Duodenal mucosa (tissue), 2 donors: ENCODE data around the gene ARSB.
"Not testable (repeated sequence)": the region's sequence is repeated elsewhere in the genome, so short reads cannot be mapped to it uniquely, and the experiment has no call there.

Source experiments
- H3K27ac ChIP-seq: one replicate; pipeline ENCODE4 v1.7.0; 2013; ENCODE audit warnings: low read depth, low read length
- H3K27me3 ChIP-seq, 2 donors: one replicate each; pipeline ENCODE4 v1.7.0; 2013; ENCODE audit warnings: low read length in 2 of 2, control low read depth in 1 of 2; ENCODE audit not compliant: insufficient read depth in 2 of 2, control insufficient read depth in 1 of 2
- H3K36me3 ChIP-seq, 2 donors: one replicate each; pipeline ENCODE4 v1.7.0; 2013; ENCODE audit warnings: low read length in 2 of 2, control low read depth in 1 of 2; ENCODE audit not compliant: insufficient read depth in 2 of 2, control insufficient read depth in 1 of 2
- H3K4me1 ChIP-seq, 2 donors: one replicate each; pipeline ENCODE4 v1.7.0; 2013; ENCODE audit warnings: low read length in 2 of 2, control low read depth in 1 of 2; ENCODE audit not compliant: insufficient read depth in 2 of 2, control insufficient read depth in 1 of 2
- H3K4me3 ChIP-seq, 2 donors: one replicate each; pipeline ENCODE4 v1.7.0; 2013; ENCODE audit warnings: low read length in 2 of 2, low read depth in 1 of 2
- H3K9ac ChIP-seq, 2 donors: one replicate each; pipeline ENCODE4 v1.7.0; 2013; ENCODE audit warnings: low read length in 2 of 2, low read depth in 1 of 2
- H3K9me3 ChIP-seq, 2 donors: one replicate each; pipeline ENCODE4 v1.7.0; 2013; ENCODE audit warnings: low read length in 2 of 2, control low read depth in 1 of 2; ENCODE audit not compliant: control insufficient read depth in 1 of 2

The ARSB gene

GRCh38 chr5:78732721-78733120 lies 252.4 kb downstream of the ARSB start:
- H3K4me1 ChIP-seq, H3K9ac ChIP-seq, H3K27me3 ChIP-seq, H3K36me3 ChIP-seq, H3K4me3 ChIP-seq, H3K27ac ChIP-seq, H3K9me3 ChIP-seq: not testable (repeated sequence)

GRCh38 chr5:78731884-78732283 lies 253.2 kb downstream of the ARSB start:
- no peaks in the 10 kb centered on the region for H3K36me3 ChIP-seq
- H3K9me3 ChIP-seq = no peaks in the 10 kb centered on the region
- H3K9ac ChIP-seq = no peak overlapping the region
- no peak overlapping the region for H3K27ac ChIP-seq
- no peaks in the 10 kb centered on the region for H3K27me3 ChIP-seq
- peaks cover 7 to 12% of the 10 kb centered on the region in 2 donors for H3K4me1 ChIP-seq
- H3K4me3 ChIP-seq = no peak overlapping the region

- H3K4me3 ChIP-seq = no peak overlapping the region
- no peaks in the 10 kb centered on the region for H3K36me3 ChIP-seq
- no peak overlapping the region for H3K9ac ChIP-seq
- no peaks in the 10 kb centered on the region for H3K27me3 ChIP-seq
- H3K9me3 ChIP-seq = no peaks in the 10 kb centered on the region
- peaks cover 7 to 12% of the 10 kb centered on the region in 2 donors for H3K4me1 ChIP-seq
- no peak overlapping the region for H3K27ac ChIP-seq
Observed at GRCh38 chr5:78730300-78731094, 254.6 kb downstream of the ARSB start.

GRCh38 chr5:78727786-78728761 lies 257.0 kb downstream of the ARSB start:
- no peaks in the 10 kb centered on the region for H3K9me3 ChIP-seq
- H3K27me3 ChIP-seq = no peaks in the 10 kb centered on the region
- no peak overlapping the region for H3K27ac ChIP-seq
- no peak overlapping the region for H3K9ac ChIP-seq
- peak overlapping the region in 1 of 2 donors; percentile 43 for H3K4me3 ChIP-seq
- H3K36me3 ChIP-seq = no peaks in the 10 kb centered on the region
- peaks cover 7 to 12% of the 10 kb centered on the region in 2 donors for H3K4me1 ChIP-seq
